H1 (cell line): Measurements from ENCODE around the gene TCF7L1. TPM values are rescaled to one million over a fixed set of nuclear protein-coding genes. Genes with fewer than 3 reads are reported as not detected.

Experiments
- EP300 ChIP-seq, 2 experiments: IDR thresholded peaks; 1 replicate in 1 of 2; 2 replicates in 1 of 2; pipeline ENCODE4 v1.6.1; 2011 to 2012; ENCODE audit warnings: low read depth in 2 of 2, low read length in 2 of 2, mild to moderate bottlenecking in 2 of 2, borderline replicate concordance in 1 of 2, inconsistent platforms in 1 of 2, moderate library complexity in 1 of 2
- KDM4A ChIP-seq: IDR thresholded peaks from one replicate; pipeline ENCODE4 v1.7.1; 2012; ENCODE audit warnings: low read depth, mild to moderate bottlenecking, moderate library complexity, low read length, inconsistent platforms; ENCODE audit not compliant: severe bottlenecking
- KDM5A ChIP-seq: fragments of 200-600 bp; IDR thresholded peaks from 2 replicates; pipeline ENCODE4 v1.7.1; 2012; ENCODE audit warnings: mild to moderate bottlenecking, low read length, inconsistent platforms, mixed read lengths
- POLR2AphosphoS5 ChIP-seq: IDR thresholded peaks from 2 replicates; pipeline ENCODE4 v1.6.1; 2011; ENCODE audit warnings: low read depth, low read length
- polyA plus RNA-seq, 7 experiments: library from polyadenylated mRNA; depleted of rRNA in 3 of 7; stranded (reverse) in 5 of 7; unstranded in 2 of 7; fragments of >200 nt in 5 of 7; fragments of 200-250 nt in 2 of 7; gene quantifications; 1 replicate in 5 of 7; 2 replicates in 1 of 7; 4 replicates in 1 of 7; pipeline versions ENCODE4 v1.2.1 to v1.2.3, GENCODE V29; 2011 to 2013; ENCODE audit warnings: missing spikeins in 2 of 7, mixed read lengths in 2 of 7
- total RNA-seq: library from RNA; stranded (reverse); fragmentation: NEBNext Ultra II Directional; extraction: Animal tissue kit (Norgen Biotek cat#: 25700); gene quantifications from 2 replicates; pipeline ENCODE4 v1.2.1, GENCODE V29; 2021

Gene TCF7L1
- total and polyA plus RNA-seq, 2 of the 8 experiments (the other 6 are each of a cell fraction or from before 2014, with no cell fraction given), result 27.5 to 108 TPM

- TF ChIP-seq EP300 (IDR thresholded peaks at IDR 0.05; ENCODE audit: borderline replicate concordance in 1 of 2, low read depth in 2 of 2, low read length in 2 of 2) (no peak), KDM4A (no peak), POLR2AphosphoS5 (peak; percentile 39; the same call in 1 of the 2 replicates), KDM5A (no peak)
These were observed 44.0 kb downstream of the TCF7L1 start (continued) for GRCh38 chr2:85177031-85177824.
